ENCODE data around the gene RPTOR. TPM values are rescaled to one million over a fixed set of nuclear protein-coding genes. Genes with fewer than 3 reads are reported as not detected.

RPTOR gene
- total RNA-seq, 1 donor = 27.9 TPM

- peaks cover 3% of the 10 kb centered on the region for H3K36me3 ChIP-seq (ENCODE audit: insufficient read depth, low read length)
- no peaks in the 10 kb centered on the region for H4K20me1 ChIP-seq (ENCODE audit: insufficient read depth, low read length)
- H3K4me1 ChIP-seq (ENCODE audit: insufficient read depth, low read length) = no peaks in the 10 kb centered on the region
- H3K9me3 ChIP-seq (ENCODE audit: low read depth, low read length) = no peaks in the 10 kb centered on the region
- H3K79me2 ChIP-seq (ENCODE audit: insufficient read depth, low read length) = no peaks in the 10 kb centered on the region
- no peak overlapping the region for H3K4me3 ChIP-seq (ENCODE audit: insufficient read depth, low read length)
- no peak overlapping the region for H3K27ac ChIP-seq (ENCODE audit: low read depth, low read length)
- no peak overlapping the region for H3K4me2 ChIP-seq (ENCODE audit: insufficient read depth, low read length)
- DNase-seq (ENCODE audit: insufficient read length, low spot score, missing footprints) = peak; percentile 69
- no peak for TF ChIP-seq CTCF (IDR thresholded peaks at IDR 0.05; ENCODE audit: extremely low read depth, low read depth, low read length)
- no peaks in the 10 kb centered on the region for H3K27me3 ChIP-seq (ENCODE audit: insufficient read depth, low read length)
- H2AFZ ChIP-seq (ENCODE audit: low read length) = no peak overlapping the region
Measured at GRCh38 chr17:80919331-80920311, 375.0 kb downstream of the RPTOR start.

GRCh38 chr17:80920441-80920840 is 375.8 kb downstream of the RPTOR start:
- Histone ChIP-seq H4K20me1 (ENCODE audit: insufficient read depth, low read length) (no peaks in the 10 kb centered on the region), H3K9me3 (ENCODE audit: low read depth, low read length) (no peaks in the 10 kb centered on the region), H3K36me3 (ENCODE audit: insufficient read depth, low read length) (peaks cover 7% of the 10 kb centered on the region), H3K27me3 (ENCODE audit: insufficient read depth, low read length) (no peaks in the 10 kb centered on the region), H2AFZ (ENCODE audit: low read length) (no peak overlapping the region), H3K4me2 (ENCODE audit: insufficient read depth, low read length) (no peak overlapping the region), H3K79me2 (ENCODE audit: insufficient read depth, low read length) (no peaks in the 10 kb centered on the region), H3K27ac (ENCODE audit: low read depth, low read length) (no peak overlapping the region), H3K4me1 (ENCODE audit: insufficient read depth, low read length) (no peaks in the 10 kb centered on the region), H3K4me3 (ENCODE audit: insufficient read depth, low read length) (no peak overlapping the region)
- DNase-seq (ENCODE audit: insufficient read length, low spot score, missing footprints) = peak; percentile 54
- TF ChIP-seq CTCF (IDR thresholded peaks at IDR 0.05; ENCODE audit: extremely low read depth, low read depth, low read length) = no peak

- Histone ChIP-seq H3K4me2 (ENCODE audit: insufficient read depth, low read length) (no peak overlapping the region), H3K36me3 (ENCODE audit: insufficient read depth, low read length) (peaks cover 14% of the 10 kb centered on the region)
Measured at GRCh38 chr17:80921159-80921558, 376.5 kb downstream of the RPTOR start.

More at GRCh38 chr17:80921159-80921558, 376.5 kb downstream of the RPTOR start:
- no peak overlapping the region for H3K27ac ChIP-seq (ENCODE audit: low read depth, low read length)
- TF ChIP-seq CTCF (IDR thresholded peaks at IDR 0.05; ENCODE audit: extremely low read depth, low read depth, low read length) = no peak
- DNase-seq (ENCODE audit: insufficient read length, low spot score, missing footprints) = peak; percentile 27
- H3K27me3 ChIP-seq (ENCODE audit: insufficient read depth, low read length) = no peaks in the 10 kb centered on the region
- H3K4me1 ChIP-seq (ENCODE audit: insufficient read depth, low read length) = no peaks in the 10 kb centered on the region
- no peaks in the 10 kb centered on the region for H4K20me1 ChIP-seq (ENCODE audit: insufficient read depth, low read length)
- H3K79me2 ChIP-seq (ENCODE audit: insufficient read depth, low read length) = no peaks in the 10 kb centered on the region
- H3K9me3 ChIP-seq (ENCODE audit: low read depth, low read length) = no peaks in the 10 kb centered on the region
- no peak overlapping the region for H3K4me3 ChIP-seq (ENCODE audit: insufficient read depth, low read length)
- no peak overlapping the region for H2AFZ ChIP-seq (ENCODE audit: low read length)
